Spleen (tissue), 11 donors: Measurements from ENCODE around the gene LTB. TPM values are rescaled to one million over a fixed set of nuclear protein-coding genes. Genes with fewer than 3 reads are reported as not detected.

Source experiments
- DNase-seq: peaks from one replicate; pipeline ENCODE4 v3.0.0-alpha.2; 2020
- H3K27ac ChIP-seq, 8 donors: fragments of 200-600 bp; sonication (generic) in 7 of 8; 1 replicate in 4 of 8; 2 replicates in 4 of 8; pipeline versions ENCODE4 v1.5.0 to v1.8.0; 2016 to 2021; ENCODE audit warnings: inconsistent platforms in 4 of 8, mild to moderate bottlenecking in 4 of 8, moderate library complexity in 1 of 8
- H3K27me3 ChIP-seq, 7 donors: fragments of 200-600 bp; sonication (generic) in 6 of 7; replicated peaks in 1 of 7; 1 replicate in 4 of 7; 2 replicates in 3 of 7; pipeline versions ENCODE4 v1.5.0 to v1.8.0; 2016 to 2021; ENCODE audit warnings: inconsistent platforms in 3 of 7, mild to moderate bottlenecking in 1 of 7
- H3K36me3 ChIP-seq, 6 donors: fragments of 200-600 bp; sonication (generic) in 5 of 6; 1 replicate in 4 of 6; 2 replicates in 2 of 6; pipeline versions ENCODE4 v1.5.0 to v1.8.0; 2016 to 2021; ENCODE audit warnings: inconsistent platforms in 2 of 6
- H3K4me1 ChIP-seq, 6 donors: fragments of 200-600 bp; sonication (generic) in 5 of 6; 1 replicate in 3 of 6; 2 replicates in 3 of 6; pipeline versions ENCODE4 v1.5.0 to v1.8.0; 2016 to 2021; ENCODE audit warnings: inconsistent platforms in 3 of 6
- H3K4me3 ChIP-seq, 8 donors: fragments of 200-600 bp; sonication (generic) in 7 of 8; 1 replicate in 4 of 8; 2 replicates in 4 of 8; pipeline versions ENCODE4 v1.5.0 to v1.8.0; 2016 to 2021; ENCODE audit warnings: inconsistent platforms in 4 of 8, mild to moderate bottlenecking in 4 of 8, moderate library complexity in 2 of 8
- H3K9me3 ChIP-seq, 8 donors: fragments of 200-600 bp; sonication (generic) in 7 of 8; 1 replicate in 4 of 8; 2 replicates in 4 of 8; pipeline versions ENCODE4 v1.5.0 to v1.8.0; 2016 to 2021; ENCODE audit warnings: inconsistent platforms in 4 of 8
- POLR2A ChIP-seq, 3 donors: fragments of 450-650 bp; IDR thresholded peaks; one replicate each; pipeline ENCODE4 v1.5.1; 2017; ENCODE audit warnings: antibody characterized with exemption in 3 of 3, mild to moderate bottlenecking in 1 of 3
- POLR2AphosphoS5 ChIP-seq, 3 donors: sonication (generic); formaldehyde crosslinking; IDR thresholded peaks; one replicate each; pipeline ENCODE4 v1.5.1; 2017; ENCODE audit warnings: antibody characterized with exemption in 3 of 3
- WGBS, 5 donors: extraction: QIAGEN DNeasy Blood & Tissue Kit in 3 of 5; methylation state at CpG; one replicate each; pipeline versions ENCODE4 v1.1.5 to v1.1.7; 2013 to 2018; 5-methylcytosine and 5-hydroxymethylcytosine counted together
- intact Hi-C: fragments of 100-400 bp; cut with DNase I; formaldehyde crosslinking; loops from one replicate; pipeline ENCODE4 v1.15.0; 2023; ENCODE audit warnings: low total_unique reads
- polyA plus RNA-seq, 3 donors: library from polyadenylated mRNA; stranded (reverse); fragments of 200-250 nt; gene quantifications; one replicate each; pipeline ENCODE4 v1.2.1, GENCODE V29; 2013
- total RNA-seq, 7 donors: library from RNA; depleted of rRNA in 3 of 7; stranded (reverse); fragments of >200 nt in 3 of 7; fragmentation: NEBNext Ultra II Directional in 4 of 7; extraction: Animal tissue kit (Norgen Biotek cat#: 25700) in 4 of 7; gene quantifications; one replicate each; pipeline versions ENCODE4 v1.1.0 to v1.2.1, GENCODE V29; 2016 to 2021
- TF ChIP-seq, protein P1 (sequence below), 11 experiments: fragments of 200-600 bp in 7 of 11; fragments of 450-650 bp in 4 of 11; sonication (generic) in 4 of 11; IDR thresholded peaks in 8 of 11; conservative IDR thresholded peaks in 3 of 11; 1 replicate in 7 of 11; 2 replicates in 4 of 11; pipeline versions ENCODE4 v1.4.0 to v1.8.0; 2016 to 2021; ENCODE audit warnings: antibody characterized with exemption in 11 of 11, inconsistent platforms in 4 of 11, mild to moderate bottlenecking in 1 of 11
- donor health status: healthy with polysubstance abuse.
- donor health status: DM: no; HTN: no; CAD: no; lungs with moderate emphysema.
- donor health status: DM: no; HTN: no; CAD: no.
- donor health status: Bipolar disorder and iron deficiency.
- donor health status: healthy.
- donor health status: DM: no; HTN: no; CAD: no.
- donor health status: DM: yes; HTN: yes; CAD: no.

The LTB gene
- total and polyA plus RNA-seq, 10 donors = 83.0 to 1,256 (median 226) TPM

- peaks cover 76 to 99% (median 85%) of the 10 kb centered on the region in 6 donors for H3K4me1 ChIP-seq
- DNase-seq = no peak
- no peaks in the 10 kb centered on the region for H3K9me3 ChIP-seq
- peaks cover 0 to 20% (median 0%) of the 10 kb centered on the region in 6 donors for H3K36me3 ChIP-seq
- H3K27me3 ChIP-seq = no peaks in the 10 kb centered on the region
- peak overlapping the region; percentile 75 to 92 (median 90) for H3K27ac ChIP-seq
- WGBS, 5 donors = 17 to 31% (median 20%) methylated on average over 4 of the region's 4 CpGs
- intact Hi-C loops = no loop called here
- peak overlapping the region in 7 of 8 donors; percentile 1 to 64 (median 26) for H3K4me3 ChIP-seq
- TF ChIP-seq, protein P1, sequence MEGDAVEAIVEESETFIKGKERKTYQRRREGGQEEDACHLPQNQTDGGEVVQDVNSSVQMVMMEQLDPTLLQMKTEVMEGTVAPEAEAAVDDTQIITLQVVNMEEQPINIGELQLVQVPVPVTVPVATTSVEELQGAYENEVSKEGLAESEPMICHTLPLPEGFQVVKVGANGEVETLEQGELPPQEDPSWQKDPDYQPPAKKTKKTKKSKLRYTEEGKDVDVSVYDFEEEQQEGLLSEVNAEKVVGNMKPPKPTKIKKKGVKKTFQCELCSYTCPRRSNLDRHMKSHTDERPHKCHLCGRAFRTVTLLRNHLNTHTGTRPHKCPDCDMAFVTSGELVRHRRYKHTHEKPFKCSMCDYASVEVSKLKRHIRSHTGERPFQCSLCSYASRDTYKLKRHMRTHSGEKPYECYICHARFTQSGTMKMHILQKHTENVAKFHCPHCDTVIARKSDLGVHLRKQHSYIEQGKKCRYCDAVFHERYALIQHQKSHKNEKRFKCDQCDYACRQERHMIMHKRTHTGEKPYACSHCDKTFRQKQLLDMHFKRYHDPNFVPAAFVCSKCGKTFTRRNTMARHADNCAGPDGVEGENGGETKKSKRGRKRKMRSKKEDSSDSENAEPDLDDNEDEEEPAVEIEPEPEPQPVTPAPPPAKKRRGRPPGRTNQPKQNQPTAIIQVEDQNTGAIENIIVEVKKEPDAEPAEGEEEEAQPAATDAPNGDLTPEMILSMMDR (IDR thresholded peaks at IDR 0.05 in 8 of 11, conservative IDR thresholded peaks at IDR 0.05 in 3 of 11) = no peak
- TF ChIP-seq POLR2A (IDR thresholded peaks at IDR 0.05) (no peak), POLR2AphosphoS5 (IDR thresholded peaks at IDR 0.05) (no peak)
These were observed 22.6 kb downstream of the LTB start for GRCh38 chr6:31559606-31559957.

GRCh38 chr6:31558631-31559500 is 23.4 kb downstream of the LTB start:
- no peaks in the 10 kb centered on the region for H3K9me3 ChIP-seq
- intact Hi-C loops = no loop called here
- H3K27me3 ChIP-seq = no peaks in the 10 kb centered on the region
- peak overlapping the region in 7 of 8 donors; percentile 1 to 64 (median 26) for H3K4me3 ChIP-seq
- peak; percentile 88 for DNase-seq
- TF ChIP-seq, protein P1 (IDR thresholded peaks at IDR 0.05 in 8 of 11, conservative IDR thresholded peaks at IDR 0.05 in 3 of 11) = no peak
- TF ChIP-seq POLR2AphosphoS5 (IDR thresholded peaks at IDR 0.05) = peak in 2 of 3 donors; percentile 67 to 72
- peak in 1 of 3 donors; percentile 27 for TF ChIP-seq POLR2A (IDR thresholded peaks at IDR 0.05)
- peaks cover 0 to 26% (median 0%) of the 10 kb centered on the region in 6 donors for H3K36me3 ChIP-seq
- 10 to 32% (median 23%) methylated on average over 14 of the region's 14 CpGs for WGBS, 5 donors
- H3K27ac ChIP-seq = peak overlapping the region; percentile 75 to 92 (median 90)
- H3K4me1 ChIP-seq = peaks cover 76 to 99% (median 84%) of the 10 kb centered on the region in 6 donors

GRCh38 chr6:31558318-31558625 is 24.0 kb downstream of the LTB start:
- peaks cover 0 to 32% (median 0%) of the 10 kb centered on the region in 6 donors for H3K36me3 ChIP-seq
- peaks cover 71 to 99% (median 81%) of the 10 kb centered on the region in 6 donors for H3K4me1 ChIP-seq
- H3K27ac ChIP-seq = peak overlapping the region; percentile 75 to 92 (median 90)
- H3K27me3 ChIP-seq = no peaks in the 10 kb centered on the region
- 65 to 70% (median 65%) methylated on average over 8 of the region's 8 CpGs for WGBS, 5 donors
- no peak for TF ChIP-seq POLR2A (IDR thresholded peaks at IDR 0.05)
- TF ChIP-seq POLR2AphosphoS5 (IDR thresholded peaks at IDR 0.05) = peak in 1 of 3 donors; percentile 46
- intact Hi-C loops = no loop called here
- H3K4me3 ChIP-seq = peak overlapping the region in 7 of 8 donors; percentile 1 to 64 (median 26)
- DNase-seq = no peak
- H3K9me3 ChIP-seq = no peaks in the 10 kb centered on the region

DNA sequence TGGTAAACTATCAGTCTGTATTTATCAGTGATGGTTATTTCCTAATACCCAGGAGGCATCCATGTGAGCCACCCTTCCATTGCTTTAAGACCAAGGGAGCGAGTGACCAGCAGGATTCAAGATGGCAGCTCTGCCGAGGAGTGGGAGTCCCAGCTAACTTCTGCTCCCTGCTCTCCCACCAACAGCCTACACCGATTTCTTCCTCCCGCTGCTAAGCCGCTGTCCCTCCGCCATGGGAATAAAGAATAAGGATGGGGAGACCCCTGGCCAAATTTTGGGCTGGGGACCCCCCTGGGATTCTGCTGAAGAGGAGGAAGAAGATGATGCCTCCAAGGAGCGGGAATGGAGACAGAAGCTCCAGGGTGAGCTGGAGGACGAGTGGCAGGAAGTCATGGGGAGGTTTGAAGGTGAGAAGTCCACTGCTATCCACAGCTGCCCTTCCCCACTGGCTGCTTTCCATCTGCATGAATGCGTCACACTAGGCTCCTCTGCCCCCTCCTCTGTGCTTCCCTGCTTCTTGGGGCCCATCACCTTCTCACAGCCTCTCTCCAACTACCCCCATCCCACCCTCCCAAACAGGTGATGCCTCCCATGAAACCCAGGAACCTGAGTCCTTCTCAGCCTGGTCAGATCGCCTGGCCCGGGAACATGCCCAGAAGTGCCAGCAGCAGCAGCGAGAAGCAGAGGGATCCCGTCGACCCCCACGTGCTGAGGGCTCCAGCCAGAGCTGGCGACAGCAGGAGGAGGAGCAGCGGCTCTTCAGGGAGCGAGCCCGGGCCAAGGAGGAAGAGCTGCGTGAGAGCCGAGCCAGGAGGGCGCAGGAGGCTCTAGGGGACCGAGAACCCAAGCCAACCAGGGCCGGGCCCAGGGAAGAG is 24.5 kb downstream of the LTB start:
- Histone ChIP-seq H3K4me1 (peaks cover 66 to 99% (median 79%) of the 10 kb centered on the region in 6 donors), H3K36me3 (peaks cover 0 to 38% (median 0%) of the 10 kb centered on the region in 6 donors), H3K27me3 (no peaks in the 10 kb centered on the region), H3K4me3 (peak overlapping the region in 7 of 8 donors; percentile 1 to 64 (median 26)), H3K9me3 (no peaks in the 10 kb centered on the region), H3K27ac (peak overlapping the region; percentile 75 to 92 (median 90))
- WGBS, 5 donors = 51 to 63% (median 56%) methylated on average over 23 to 24 of the region's 24 CpGs
- intact Hi-C loops = no loop called here
- TF ChIP-seq POLR2A (IDR thresholded peaks at IDR 0.05) = no peak
- TF ChIP-seq POLR2AphosphoS5 (IDR thresholded peaks at IDR 0.05) = peak in 2 of 3 donors; percentile 51 to 65
- TF ChIP-seq, protein P1 (IDR thresholded peaks at IDR 0.05 in 8 of 11, conservative IDR thresholded peaks at IDR 0.05 in 3 of 11) = no peak
- peak; percentile 85 for DNase-seq
